Neural crest cell (in vitro differentiated cells): ENCODE results near the gene OBSCN. TPM values are rescaled to one million over a fixed set of nuclear protein-coding genes. Genes with fewer than 3 reads are reported as not detected.
"Not testable (repeated sequence)": the region's sequence is repeated elsewhere in the genome, so short reads cannot be mapped to it uniquely, and the experiment has no call there.

Experiments used
- DNase-seq: peaks from one replicate; pipeline ENCODE4 v3.0.0; 2021; ENCODE audit warnings: low read depth, mixed read lengths, low spot score
- H3K27ac Mint-ChIP-seq: one replicate; pipeline ENCODE4 v1.8.0; 2021; ENCODE audit warnings: mild to moderate bottlenecking, mixed read lengths; ENCODE audit not compliant: unreplicated experiment
- H3K27me3 Mint-ChIP-seq: 2 replicates; pipeline ENCODE4 v1.8.0; 2021; ENCODE audit warnings: low read depth, mild to moderate bottlenecking, mixed read lengths
- H3K36me3 Mint-ChIP-seq: 2 replicates; pipeline ENCODE4 v1.8.0; 2021; ENCODE audit warnings: low read depth, mild to moderate bottlenecking, mixed read lengths
- H3K4me1 Mint-ChIP-seq: 2 replicates; pipeline ENCODE4 v1.8.0; 2021; ENCODE audit warnings: mixed read lengths
- H3K4me3 Mint-ChIP-seq: one replicate; pipeline ENCODE4 v1.8.0; 2021; ENCODE audit warnings: mild to moderate bottlenecking, mixed read lengths
- H3K9me3 Mint-ChIP-seq: 2 replicates; pipeline ENCODE4 v1.8.0; 2021; ENCODE audit warnings: mixed read lengths
- total RNA-seq: library from RNA; stranded (reverse); gene quantifications from 2 replicates; pipeline ENCODE4 v1.2.1, GENCODE V29; 2021
- TF ChIP-seq, protein P1 (sequence below): fragments of 200-600 bp; sonication (generic); conservative IDR thresholded peaks from 2 replicates; pipeline ENCODE4 v1.5.0; 2021; ENCODE audit warnings: antibody characterized with exemption, mild to moderate bottlenecking

OBSCN gene
- total RNA-seq, 1 donor from 2014 or later = 40.1 TPM

DNA sequence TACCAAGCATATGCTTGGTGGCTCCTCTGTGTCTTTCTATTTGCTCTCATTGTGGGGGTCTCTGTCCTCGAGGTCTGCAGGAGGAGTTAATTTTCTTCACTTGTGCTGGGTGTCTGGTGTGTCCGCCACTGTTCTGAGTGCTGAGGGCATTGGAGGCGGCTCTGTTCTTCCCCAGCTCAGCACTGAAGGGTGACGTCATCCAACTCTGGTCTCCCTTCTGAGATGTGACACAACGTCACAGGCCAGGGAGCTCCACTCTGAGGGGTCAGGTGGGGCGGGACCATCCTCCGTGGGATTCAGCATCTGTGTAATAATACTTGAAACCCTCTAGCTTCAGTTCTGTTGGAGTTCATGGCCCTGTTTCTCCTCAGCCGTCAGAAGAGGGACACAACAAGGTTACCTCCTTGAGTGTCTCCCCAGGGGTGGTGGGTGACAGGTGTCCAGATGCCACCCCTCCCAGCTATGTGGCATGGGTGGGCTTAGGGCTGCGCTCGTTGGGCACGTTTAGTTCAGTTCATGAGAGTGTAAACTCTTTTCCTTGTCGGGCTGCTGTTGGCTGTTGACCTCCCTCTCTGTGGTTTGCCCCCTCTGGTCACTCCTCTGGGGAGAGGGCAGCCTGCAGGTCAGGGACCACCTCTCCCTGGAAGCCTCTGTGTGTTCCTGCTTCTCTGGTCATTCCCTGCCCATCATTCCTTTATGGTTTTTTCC, 39.1 kb upstream of the OBSCN start:
- Mint-ChIP-seq H3K9me3 (no peaks in the 10 kb centered on the region), H3K4me3 (peak overlapping the region; percentile 77), H3K36me3 (no peaks in the 10 kb centered on the region), H3K4me1 (peaks cover 24% of the 10 kb centered on the region), H3K27ac (no peak overlapping the region), H3K27me3 (no peaks in the 10 kb centered on the region)
- DNase-seq = no peak
- TF ChIP-seq, protein P1, sequence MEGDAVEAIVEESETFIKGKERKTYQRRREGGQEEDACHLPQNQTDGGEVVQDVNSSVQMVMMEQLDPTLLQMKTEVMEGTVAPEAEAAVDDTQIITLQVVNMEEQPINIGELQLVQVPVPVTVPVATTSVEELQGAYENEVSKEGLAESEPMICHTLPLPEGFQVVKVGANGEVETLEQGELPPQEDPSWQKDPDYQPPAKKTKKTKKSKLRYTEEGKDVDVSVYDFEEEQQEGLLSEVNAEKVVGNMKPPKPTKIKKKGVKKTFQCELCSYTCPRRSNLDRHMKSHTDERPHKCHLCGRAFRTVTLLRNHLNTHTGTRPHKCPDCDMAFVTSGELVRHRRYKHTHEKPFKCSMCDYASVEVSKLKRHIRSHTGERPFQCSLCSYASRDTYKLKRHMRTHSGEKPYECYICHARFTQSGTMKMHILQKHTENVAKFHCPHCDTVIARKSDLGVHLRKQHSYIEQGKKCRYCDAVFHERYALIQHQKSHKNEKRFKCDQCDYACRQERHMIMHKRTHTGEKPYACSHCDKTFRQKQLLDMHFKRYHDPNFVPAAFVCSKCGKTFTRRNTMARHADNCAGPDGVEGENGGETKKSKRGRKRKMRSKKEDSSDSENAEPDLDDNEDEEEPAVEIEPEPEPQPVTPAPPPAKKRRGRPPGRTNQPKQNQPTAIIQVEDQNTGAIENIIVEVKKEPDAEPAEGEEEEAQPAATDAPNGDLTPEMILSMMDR = no peak

- TF ChIP-seq, protein P1 = no peak
- H3K9me3 Mint-ChIP-seq = no peaks in the 10 kb centered on the region
- peak overlapping the region; percentile 57 for H3K4me3 Mint-ChIP-seq
- peaks cover 21% of the 10 kb centered on the region for H3K4me1 Mint-ChIP-seq
- no peak overlapping the region for H3K27ac Mint-ChIP-seq
- no peak for DNase-seq
- H3K27me3 Mint-ChIP-seq = no peaks in the 10 kb centered on the region
- no peaks in the 10 kb centered on the region for H3K36me3 Mint-ChIP-seq
These were observed 38.5 kb upstream of the OBSCN start for GRCh38 chr1:228169345-228169744.

DNA sequence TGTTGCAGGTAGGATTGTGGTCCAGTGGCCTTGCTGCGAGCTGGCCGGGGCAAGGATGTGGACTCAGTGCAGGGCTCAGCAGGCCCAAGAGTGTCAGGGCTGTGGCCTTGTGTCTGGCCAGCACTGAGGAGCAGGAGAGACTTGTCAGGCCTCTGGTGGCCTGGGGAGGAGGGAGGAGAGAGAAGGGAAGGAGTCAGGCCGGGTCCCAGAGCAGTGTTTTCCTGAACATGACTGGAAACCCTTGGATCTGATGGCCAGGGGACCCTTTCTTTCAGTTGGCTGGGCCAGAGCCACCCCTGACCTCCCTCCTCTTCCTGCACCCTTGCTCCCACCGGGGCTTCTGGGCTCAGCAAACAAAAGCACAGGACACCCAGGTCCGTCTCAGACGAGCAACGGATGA, 37.2 kb upstream of the OBSCN start:
- TF ChIP-seq, protein P1 = no peak
- Mint-ChIP-seq H3K36me3 (no peaks in the 10 kb centered on the region), H3K4me3 (peak overlapping the region; percentile 38), H3K27me3 (no peaks in the 10 kb centered on the region), H3K4me1 (peaks cover 11% of the 10 kb centered on the region), H3K9me3 (no peaks in the 10 kb centered on the region), H3K27ac (peak overlapping the region; percentile 92)
- no peak for DNase-seq

DNA sequence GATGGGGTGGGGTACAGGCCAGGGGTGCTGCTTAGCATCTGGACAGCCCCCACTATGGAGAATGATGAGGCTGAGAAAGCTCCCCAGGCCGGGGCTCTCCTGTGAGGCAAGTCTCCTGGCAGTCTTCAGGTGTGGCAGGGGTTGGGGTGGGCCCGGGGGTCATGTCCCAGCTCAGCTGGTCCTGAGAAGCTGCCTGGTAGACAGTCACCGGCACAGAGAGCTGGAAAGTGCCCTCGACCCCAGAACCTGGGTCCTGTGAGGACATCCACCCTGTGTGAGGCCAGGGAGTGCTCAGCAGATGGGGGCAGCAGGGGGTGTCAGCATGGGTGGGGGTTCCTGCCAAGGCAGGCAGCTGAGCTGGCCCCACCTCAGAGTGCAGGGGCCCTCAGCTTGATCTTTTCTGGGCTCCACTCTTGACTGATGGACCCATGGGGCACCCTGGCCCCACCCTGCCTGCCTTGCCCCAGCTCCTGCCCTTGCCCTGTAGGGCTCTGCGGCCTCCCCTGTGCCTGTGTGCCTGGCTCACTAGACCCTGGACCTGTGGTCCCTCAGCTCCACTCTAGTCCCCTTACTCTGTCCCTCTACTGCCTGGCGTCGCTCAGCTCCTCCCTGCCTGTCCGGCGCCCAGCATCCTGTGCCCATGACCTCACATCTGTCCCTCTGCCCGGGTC, 36.5 kb upstream of the OBSCN start:
- H3K9me3 Mint-ChIP-seq = no peaks in the 10 kb centered on the region
- TF ChIP-seq, protein P1 = no peak
- peaks cover 11% of the 10 kb centered on the region for H3K4me1 Mint-ChIP-seq
- no peak overlapping the region for H3K4me3 Mint-ChIP-seq
- H3K27ac Mint-ChIP-seq = peak overlapping the region; percentile 86
- no peak for DNase-seq
- H3K36me3 Mint-ChIP-seq = no peaks in the 10 kb centered on the region
- no peaks in the 10 kb centered on the region for H3K27me3 Mint-ChIP-seq

GRCh38 chr1:228172591-228173527, 35.0 kb upstream of the OBSCN start:
- TF ChIP-seq, protein P1 = no peak
- no peak for DNase-seq
- no peaks in the 10 kb centered on the region for H3K9me3 Mint-ChIP-seq
- H3K27ac Mint-ChIP-seq = no peak overlapping the region
- peaks cover 1% of the 10 kb centered on the region for H3K4me1 Mint-ChIP-seq
- no peaks in the 10 kb centered on the region for H3K36me3 Mint-ChIP-seq
- H3K4me3 Mint-ChIP-seq = no peak overlapping the region
- H3K27me3 Mint-ChIP-seq = no peaks in the 10 kb centered on the region

DNA sequence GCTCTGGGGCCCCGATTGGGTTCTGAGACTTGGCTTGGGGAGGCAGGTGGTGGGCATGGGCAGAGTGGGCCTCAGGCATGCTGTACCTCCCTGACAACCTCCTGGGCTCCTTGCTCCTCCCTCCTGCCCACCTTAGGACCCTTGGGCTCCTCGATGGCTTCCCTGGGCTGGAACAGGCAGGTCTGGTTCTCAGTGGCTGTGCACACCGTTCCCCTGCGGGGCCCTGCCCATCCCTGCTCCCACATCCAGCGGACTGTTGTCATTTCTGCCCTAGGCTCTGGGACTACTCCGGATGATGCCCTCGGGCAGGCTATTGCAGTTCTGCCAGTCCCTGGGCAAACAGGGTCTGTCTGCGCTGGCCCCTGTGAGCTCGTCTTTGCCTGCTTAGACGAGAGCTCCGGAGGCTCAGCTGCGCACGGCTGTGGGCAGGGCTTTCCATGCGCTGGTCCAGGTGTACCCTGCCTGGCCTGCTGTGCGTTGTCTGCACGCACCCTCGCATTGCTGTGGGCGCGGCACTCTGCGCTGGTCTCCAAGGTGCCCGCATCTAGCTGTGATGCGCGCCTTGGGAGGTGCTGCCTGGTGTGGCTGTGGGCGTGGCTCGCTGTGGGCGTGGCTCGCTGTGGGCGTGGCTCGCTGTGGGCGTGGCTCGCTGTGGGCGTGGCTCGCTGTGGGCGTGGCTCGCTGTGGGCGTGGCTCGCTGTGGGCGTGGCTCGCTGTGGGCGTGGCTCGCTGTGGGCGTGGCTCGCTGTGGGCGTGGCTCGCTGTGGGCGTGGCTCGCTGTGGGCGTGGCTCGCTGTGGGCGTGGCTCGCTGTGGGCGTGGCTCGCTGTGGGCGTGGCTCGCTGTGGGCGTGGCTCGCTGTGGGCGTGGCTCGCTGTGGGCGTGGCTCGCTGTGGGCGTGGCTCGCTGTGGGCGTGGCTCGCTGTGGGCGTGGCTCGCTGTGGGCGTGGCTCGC, 34.0 kb upstream of the OBSCN start:
- not testable (repeated sequence) for H3K9me3 Mint-ChIP-seq, DNase-seq, H3K36me3 Mint-ChIP-seq, H3K4me1 Mint-ChIP-seq, H3K27me3 Mint-ChIP-seq, H3K4me3 Mint-ChIP-seq, H3K27ac Mint-ChIP-seq
